Caco-2 (cell line): ENCODE measurements around the gene GAS2L2. TPM values are rescaled to one million over a fixed set of nuclear protein-coding genes. Genes with fewer than 3 reads are reported as not detected.
A peak's percentile ranks its signal among the peaks of the same experiment; 100 is the strongest.

Source experiments
- BruUV-seq: library from RNA; stranded (reverse); fragments of 400-500 nt; replicated peaks from 2 replicates; lab custom pipeline; 2021; lab: Mats Ljungman, UMichigan
- CTCF ChIA-PET: fragments of 300-600 bp; sonication (Branson Sonifier 250); formaldehyde crosslinking; loops from one replicate; lab custom pipeline; 2022; ENCODE audit warnings: antibody characterized with exemption; lab: Charles Lee
- POLR2A ChIA-PET: fragments of 300-600 bp; sonication (Branson Sonifier 250); formaldehyde crosslinking; loops from one replicate; lab custom pipeline; 2022; ENCODE audit warnings: antibody characterized with exemption; lab: Charles Lee
- DNase-seq, 2 experiments: peaks; one replicate each; pipeline versions ENCODE4 v3.0.0 to v3.0.0-alpha.2; 2020 to 2022
- H3K27me3 ChIP-seq: replicated peaks from 2 replicates; pipeline ENCODE4 v1.6.0; 2011; ENCODE audit warnings: low read length; ENCODE audit not compliant: control insufficient read depth, insufficient read depth
- H3K36me3 ChIP-seq: 2 replicates; pipeline ENCODE4 v1.5.1; 2011; ENCODE audit warnings: low read length; ENCODE audit not compliant: control insufficient read depth, insufficient read depth
- H3K4me1 ChIP-seq: fragments of 250-450 bp; sonication (Bioruptor Pico); 2 replicates; pipeline ENCODE4 v1.5.1; 2020; ENCODE audit warnings: mild to moderate bottlenecking
- H3K4me3 ChIP-seq: 2 replicates; pipeline ENCODE4 v1.5.1; 2011; ENCODE audit warnings: low read depth, mild to moderate bottlenecking, control low read depth, low read length
- H3K9me3 ChIP-seq: fragments of 250-450 bp; sonication (Bioruptor Pico); 2 replicates; pipeline ENCODE4 v1.5.1; 2020; ENCODE audit warnings: mild to moderate bottlenecking, moderate library complexity
- H3K27ac Mint-ChIP-seq: one replicate; pipeline ENCODE4 v1.8.0; 2022; ENCODE audit warnings: mixed read lengths; ENCODE audit not compliant: unreplicated experiment
- H3K27me3 Mint-ChIP-seq: one replicate; pipeline ENCODE4 v1.8.0; 2022; ENCODE audit warnings: mixed read lengths; ENCODE audit not compliant: insufficient read depth, unreplicated experiment
- H3K36me3 Mint-ChIP-seq: one replicate; pipeline ENCODE4 v1.8.0; 2022; ENCODE audit warnings: mild to moderate bottlenecking, mixed read lengths; ENCODE audit not compliant: insufficient read depth, unreplicated experiment
- H3K4me1 Mint-ChIP-seq: one replicate; pipeline ENCODE4 v1.8.0; 2022; ENCODE audit warnings: low read depth, mixed read lengths; ENCODE audit not compliant: unreplicated experiment
- H3K4me3 Mint-ChIP-seq: one replicate; pipeline ENCODE4 v1.8.0; 2022; ENCODE audit warnings: mild to moderate bottlenecking, moderate library complexity, mixed read lengths; ENCODE audit not compliant: unreplicated experiment
- H3K9me3 Mint-ChIP-seq: one replicate; pipeline ENCODE4 v1.8.0; 2022; ENCODE audit warnings: mixed read lengths; ENCODE audit not compliant: unreplicated experiment
- CTCF ChIP-seq, 2 experiments: fragments of 200-600 bp in 1 of 2; IDR thresholded peaks; 1 replicate in 1 of 2; 2 replicates in 1 of 2; pipeline versions ENCODE4 v1.5.1 to v1.8.0; 2011 to 2022; ENCODE audit warnings: antibody characterized with exemption in 1 of 2, control low read depth in 1 of 2, inconsistent platforms in 1 of 2, low read depth in 1 of 2, low read length in 1 of 2, mild to moderate bottlenecking in 1 of 2, moderate library complexity in 1 of 2; ENCODE audit not compliant: insufficient read depth in 1 of 2, severe bottlenecking in 1 of 2, unreplicated experiment in 1 of 2
- intact Hi-C: fragments of 100-400 bp; cut with micrococcal nuclease; formaldehyde crosslinking; loops from one replicate; pipeline ENCODE4 v1.10.0; 2022; ENCODE audit not compliant: unreplicated experiment
- total RNA-seq: library from RNA; stranded (reverse); gene quantifications from 2 replicates; pipeline ENCODE4 v1.2.3, GENCODE V29; 2022

GAS2L2 gene
- total RNA-seq, 1 experiment from 2014 or later, result not detected

GRCh38 chr17:35747540-35748017 is 5.5 kb downstream of the GAS2L2 start:
- POLR2A ChIA-PET, result interaction anchor here (0.6 kb wide), 1 partner anchor 134 kb away, joined by 4 read pairs; no protein-coding TSS in a partner anchor
- Mint-ChIP-seq H3K4me3 (no peak overlapping the region), H3K27ac (no peak overlapping the region), H3K9me3 (no peaks in the 10 kb centered on the region), H3K27me3 (peaks cover 9% of the 10 kb centered on the region), H3K36me3 (peaks cover 5% of the 10 kb centered on the region), H3K4me1 (no peaks in the 10 kb centered on the region)
- peak; percentile 72 to 83 for DNase-seq
- intact Hi-C loops, result loop anchor here (1.0 to 5.0 kb wide), 3 partner anchors 120 to 435 kb away; no protein-coding TSS in a partner anchor
- TF ChIP-seq CTCF (IDR thresholded peaks at IDR 0.05; ENCODE audit: insufficient read depth in 1 of 2, low read depth in 1 of 2, low read length in 1 of 2, severe bottlenecking in 1 of 2, unreplicated experiment in 1 of 2), result peak; percentile 89 to 91
- H3K9me3 ChIP-seq, result no peaks in the 10 kb centered on the region
- CTCF ChIA-PET, result interaction anchor here (0.6 to 3.2 kb wide), 17 partner anchors 15 to 622 kb away, joined by 3 to 41 read pairs (median 5); partner anchors contain the start of genes RASL10B and TAF15
- no peaks in the 10 kb centered on the region for H3K36me3 ChIP-seq
- no peak overlapping the region for H3K4me3 ChIP-seq
- peaks cover 4% of the 10 kb centered on the region; the same call in 1 of the 2 replicates for H3K4me1 ChIP-seq
- H3K27me3 ChIP-seq, result no peaks in the 10 kb centered on the region
- BruUV-seq, result no TSS peak

- intact Hi-C loops, result loop anchor here (5.0 kb wide), 2 partner anchors 119 to 434 kb away; no protein-coding TSS in a partner anchor
- CTCF ChIA-PET, result no interaction called here
- no peaks in the 10 kb centered on the region for H3K4me1 Mint-ChIP-seq
- Histone ChIP-seq H3K4me3 (no peak overlapping the region), H3K27me3 (no peaks in the 10 kb centered on the region), H3K4me1 (peaks cover 4% of the 10 kb centered on the region; the same call in 1 of the 2 replicates), H3K9me3 (no peaks in the 10 kb centered on the region), H3K36me3 (no peaks in the 10 kb centered on the region)
- H3K36me3 Mint-ChIP-seq, result peaks cover 5% of the 10 kb centered on the region
- TF ChIP-seq CTCF (IDR thresholded peaks at IDR 0.05; ENCODE audit: insufficient read depth in 1 of 2, low read depth in 1 of 2, low read length in 1 of 2, severe bottlenecking in 1 of 2, unreplicated experiment in 1 of 2), result no peak
- no peaks in the 10 kb centered on the region for H3K9me3 Mint-ChIP-seq
- H3K4me3 Mint-ChIP-seq, result no peak overlapping the region
- POLR2A ChIA-PET, result no interaction called here
- peaks cover 5% of the 10 kb centered on the region for H3K27me3 Mint-ChIP-seq
- no peak for DNase-seq
- BruUV-seq, result no TSS peak
- H3K27ac Mint-ChIP-seq, result no peak overlapping the region
Observed at GRCh38 chr17:35745749-35746320, 7.2 kb downstream of the GAS2L2 start.

- H3K36me3 ChIP-seq, result no peaks in the 10 kb centered on the region
- Mint-ChIP-seq H3K9me3 (no peaks in the 10 kb centered on the region), H3K4me1 (no peaks in the 10 kb centered on the region), H3K27ac (no peak overlapping the region), H3K4me3 (no peak overlapping the region), H3K36me3 (peaks cover 5% of the 10 kb centered on the region), H3K27me3 (peaks cover 5% of the 10 kb centered on the region)
- no peak overlapping the region for H3K4me3 ChIP-seq
- POLR2A ChIA-PET, result no interaction called here
- peaks cover 1% of the 10 kb centered on the region; the same call in 1 of the 2 replicates for H3K4me1 ChIP-seq
- H3K9me3 ChIP-seq, result no peaks in the 10 kb centered on the region
- intact Hi-C loops, result loop anchor here (5.0 kb wide), 2 partner anchors 118 to 433 kb away; no protein-coding TSS in a partner anchor
- no peaks in the 10 kb centered on the region for H3K27me3 ChIP-seq
- TF ChIP-seq CTCF (IDR thresholded peaks at IDR 0.05; ENCODE audit: insufficient read depth in 1 of 2, low read depth in 1 of 2, low read length in 1 of 2, severe bottlenecking in 1 of 2, unreplicated experiment in 1 of 2), result no peak
- no TSS peak for BruUV-seq
- no peak for DNase-seq
- CTCF ChIA-PET, result interaction anchor here (1.9 kb wide), 1 partner anchor 132 kb away, joined by 5 read pairs; no protein-coding TSS in a partner anchor
Observed at GRCh38 chr17:35745246-35745645, 7.8 kb downstream of the GAS2L2 start.
